NCI-H2081 treated with DMSO at 0.1 percent for 48 hours (cell line): ENCODE measurements around the gene IQGAP2.

ENCODE experiments used
- DNase-seq: peaks from one replicate; lab custom pipeline; 2025; lab: John Stamatoyannopoulos, UW

IQGAP2 gene

GRCh38 chr5:76475936-76476335 lies 72.9 kb downstream of the IQGAP2 start:
- no peak for DNase-seq

GRCh38 chr5:76476474-76477038 lies 73.5 kb downstream of the IQGAP2 start:
- no peak for DNase-seq

GRCh38 chr5:76477061-76477460 lies 74.0 kb downstream of the IQGAP2 start:
- DNase-seq: no peak

GRCh38 chr5:76477571-76477970 lies 74.5 kb downstream of the IQGAP2 start:
- no peak for DNase-seq

GRCh38 chr5:76479281-76479680 lies 76.2 kb downstream of the IQGAP2 start:
- no peak for DNase-seq

- no peak for DNase-seq
Observed at GRCh38 chr5:76479973-76480667, 77.0 kb downstream of the IQGAP2 start.

- no peak for DNase-seq
Observed at GRCh38 chr5:76482984-76483383, 79.9 kb downstream of the IQGAP2 start.

GRCh38 chr5:76483433-76483832 lies 80.3 kb downstream of the IQGAP2 start:
- DNase-seq: no peak

GRCh38 chr5:76483881-76484280 lies 80.8 kb downstream of the IQGAP2 start:
- no peak for DNase-seq

- DNase-seq: no peak
Observed at GRCh38 chr5:76485511-76485910, 82.4 kb downstream of the IQGAP2 start.

GRCh38 chr5:76487386-76487785 lies 84.3 kb downstream of the IQGAP2 start:
- no peak for DNase-seq

- DNase-seq: no peak
Observed at GRCh38 chr5:76487821-76488220, 84.7 kb downstream of the IQGAP2 start.

- no peak for DNase-seq
Observed at GRCh38 chr5:76488969-76489368, 85.9 kb downstream of the IQGAP2 start.

- DNase-seq: no peak
Observed at GRCh38 chr5:76489877-76490688, 87.0 kb downstream of the IQGAP2 start.

GRCh38 chr5:76490960-76491359 lies 87.9 kb downstream of the IQGAP2 start:
- no peak for DNase-seq

GRCh38 chr5:76492819-76493189 lies 89.7 kb downstream of the IQGAP2 start:
- no peak for DNase-seq

GRCh38 chr5:76493190-76493837 lies 90.2 kb downstream of the IQGAP2 start:
- DNase-seq: no peak

- DNase-seq: no peak
Observed at GRCh38 chr5:76494201-76494600, 91.1 kb downstream of the IQGAP2 start.

- no peak for DNase-seq
Observed at GRCh38 chr5:76495870-76496269, 92.8 kb downstream of the IQGAP2 start.

GRCh38 chr5:76497065-76497460 lies 94.0 kb downstream of the IQGAP2 start:
- DNase-seq: no peak

- DNase-seq: no peak
Observed at GRCh38 chr5:76497986-76498717, 95.1 kb downstream of the IQGAP2 start.
